ENCODE measurements around the gene AP2M1. TPM values are rescaled to one million over a fixed set of nuclear protein-coding genes. Genes with fewer than 3 reads are reported as not detected.

Gene AP2M1
- total RNA-seq, 1 experiment from 2014 or later, result 353 TPM

DNA sequence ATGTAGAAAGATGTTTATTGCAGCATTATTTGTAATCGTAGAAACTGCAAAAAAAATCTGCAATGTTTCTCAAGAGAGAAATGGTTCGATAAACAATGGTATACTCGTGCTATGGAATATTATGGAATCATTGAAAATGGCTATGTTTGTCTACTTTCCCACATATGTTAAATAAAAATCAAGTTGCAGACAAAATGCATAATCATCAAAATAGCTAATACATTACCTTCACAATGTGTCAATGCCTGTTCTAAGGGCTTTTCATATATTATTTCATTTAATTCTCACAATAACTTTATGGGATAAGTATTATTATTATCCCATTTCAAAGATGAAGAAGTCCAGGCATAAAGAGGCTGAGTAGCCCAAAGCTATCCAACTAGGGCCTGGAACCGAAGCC is 41.7 kb upstream of the AP2M1 start (continued):
- TF ChIP-seq, protein P1, sequence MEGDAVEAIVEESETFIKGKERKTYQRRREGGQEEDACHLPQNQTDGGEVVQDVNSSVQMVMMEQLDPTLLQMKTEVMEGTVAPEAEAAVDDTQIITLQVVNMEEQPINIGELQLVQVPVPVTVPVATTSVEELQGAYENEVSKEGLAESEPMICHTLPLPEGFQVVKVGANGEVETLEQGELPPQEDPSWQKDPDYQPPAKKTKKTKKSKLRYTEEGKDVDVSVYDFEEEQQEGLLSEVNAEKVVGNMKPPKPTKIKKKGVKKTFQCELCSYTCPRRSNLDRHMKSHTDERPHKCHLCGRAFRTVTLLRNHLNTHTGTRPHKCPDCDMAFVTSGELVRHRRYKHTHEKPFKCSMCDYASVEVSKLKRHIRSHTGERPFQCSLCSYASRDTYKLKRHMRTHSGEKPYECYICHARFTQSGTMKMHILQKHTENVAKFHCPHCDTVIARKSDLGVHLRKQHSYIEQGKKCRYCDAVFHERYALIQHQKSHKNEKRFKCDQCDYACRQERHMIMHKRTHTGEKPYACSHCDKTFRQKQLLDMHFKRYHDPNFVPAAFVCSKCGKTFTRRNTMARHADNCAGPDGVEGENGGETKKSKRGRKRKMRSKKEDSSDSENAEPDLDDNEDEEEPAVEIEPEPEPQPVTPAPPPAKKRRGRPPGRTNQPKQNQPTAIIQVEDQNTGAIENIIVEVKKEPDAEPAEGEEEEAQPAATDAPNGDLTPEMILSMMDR (IDR thresholded peaks at IDR 0.05 in 2 of 3, conservative IDR thresholded peaks at IDR 0.05 in 1 of 3; ENCODE audit: borderline replicate concordance in 1 of 3, insufficient read depth in 1 of 3, low read depth in 2 of 3, low read length in 2 of 3), result no peak

DNA sequence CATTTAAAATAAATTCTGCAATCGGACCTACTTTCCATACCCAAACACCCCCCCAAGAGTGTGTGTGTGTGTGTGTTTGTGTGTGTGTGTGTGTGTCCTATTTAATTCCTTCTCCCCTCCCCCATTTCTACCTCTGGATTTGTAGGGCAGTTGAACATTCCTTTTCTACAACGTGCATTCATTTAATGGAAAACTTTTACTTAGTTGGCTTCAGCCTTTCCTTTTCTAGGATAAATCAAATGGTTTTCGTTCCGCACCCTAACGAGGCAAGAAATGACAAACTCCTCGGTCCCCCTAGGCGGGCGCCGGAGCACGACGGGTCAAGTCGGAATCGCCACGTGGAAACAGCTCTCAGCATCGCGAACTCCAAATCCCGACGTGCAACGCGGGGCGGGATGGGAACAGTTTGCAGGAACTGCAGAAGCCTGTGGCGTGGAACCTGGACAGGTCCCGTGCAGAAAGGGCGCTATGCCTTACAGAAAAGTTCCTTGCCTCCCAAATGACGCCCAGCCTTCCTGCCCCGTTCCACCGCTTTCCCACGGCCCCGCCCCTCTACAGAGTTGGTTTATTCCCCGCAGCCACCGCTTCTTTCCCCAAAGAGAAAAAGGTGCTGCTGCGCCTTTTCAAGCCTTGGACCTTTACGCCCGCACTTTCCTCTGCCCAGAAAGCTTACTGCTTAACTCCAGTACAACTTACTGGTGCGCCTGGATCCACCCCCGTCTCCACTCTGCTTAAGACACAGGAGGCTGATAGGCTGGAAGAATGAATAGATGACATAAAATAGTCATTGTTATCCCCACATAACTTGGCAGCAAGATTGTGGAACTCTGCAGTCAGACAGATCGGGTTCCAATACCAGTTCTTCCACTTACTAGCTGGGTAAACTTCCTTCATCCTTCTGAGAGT is 40.6 kb upstream of the AP2M1 start:
- ATAC-seq, result peak; percentile 78
- intact Hi-C loops (cut with micrococcal nuclease), result loop anchor here (2.0 to 5.0 kb wide), 2 partner anchors 41 to 237 kb away; partner anchors contain the start of gene AP2M1
- peak; percentile 42; the same call in 1 of the 2 replicates for TF ChIP-seq SP1 (IDR thresholded peaks at IDR 0.05; ENCODE audit: low read depth)
- peak; percentile 48; the same call in 1 of the 2 replicates for TF ChIP-seq ELF1 (IDR thresholded peaks at IDR 0.05; ENCODE audit: borderline replicate concordance, low read depth)
- TF ChIP-seq SIN3A (IDR thresholded peaks at IDR 0.05; ENCODE audit: low read depth), result peak; percentile 69; the same call in 1 of the 2 replicates
- TF ChIP-seq EZH2 (IDR thresholded peaks at IDR 0.05), result no peak
- no peak for TF ChIP-seq ZBTB33 (IDR thresholded peaks at IDR 0.05; ENCODE audit: extremely low read depth, insufficient replicate concordance, low read length)
- no peak for TF ChIP-seq JUND (IDR thresholded peaks at IDR 0.05)
- no peak for TF ChIP-seq ZFX (IDR thresholded peaks at IDR 0.05)
- peak; percentile 70 for TF ChIP-seq YY1 (IDR thresholded peaks at IDR 0.05; ENCODE audit: extremely low read depth, insufficient replicate concordance, low read depth, low read length)
- TF ChIP-seq CBX3 (IDR thresholded peaks at IDR 0.05; ENCODE audit: low read depth), result peak; percentile 87; the same call in 1 of the 2 replicates
- TF ChIP-seq FOSL1 (IDR thresholded peaks at IDR 0.05; ENCODE audit: low read depth), result no peak
- TF ChIP-seq, protein P2, sequence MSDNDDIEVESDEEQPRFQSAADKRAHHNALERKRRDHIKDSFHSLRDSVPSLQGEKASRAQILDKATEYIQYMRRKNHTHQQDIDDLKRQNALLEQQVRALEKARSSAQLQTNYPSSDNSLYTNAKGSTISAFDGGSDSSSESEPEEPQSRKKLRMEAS (IDR thresholded peaks at IDR 0.05), result peak; percentile 99
- TF ChIP-seq POLR2A (IDR thresholded peaks at IDR 0.05; ENCODE audit: borderline replicate concordance, extremely low read depth, insufficient read depth, insufficient read length), result peak; percentile 64
- TF ChIP-seq EGR1 (IDR thresholded peaks at IDR 0.05; ENCODE audit: low read depth), result no peak
- TF ChIP-seq REST (IDR thresholded peaks at IDR 0.05; ENCODE audit: low read depth), result no peak

More for the DNA sequence above, 40.6 kb upstream of the AP2M1 start:
- H3K27ac ChIP-seq (ENCODE audit: low read depth, low read length), result peak overlapping the region; percentile 71
- ChIA-PET CTCF (interaction anchor here (0.7 to 1.8 kb wide), 3 partner anchors 10 to 239 kb away, joined by 3 to 6 read pairs (median 3); no protein-coding TSS in a partner anchor), RAD21 (ENCODE audit: low non-redundant PET in 1 of 2, low total read pairs in 2 of 2, uncharacterized antibody in 2 of 2, unreplicated experiment in 2 of 2) (no interaction called here), POLR2A (interaction anchor here (1.2 to 1.4 kb wide), 4 partner anchors 11 to 48 kb away, joined by 3 to 7 read pairs (median 4); partner anchors contain the start of gene AP2M1)
- H3K4me2 ChIP-seq (ENCODE audit: low read length), result peak overlapping the region; percentile 91
- no peaks in the 10 kb centered on the region for H3K9me3 ChIP-seq (ENCODE audit: control insufficient read depth in 1 of 2, insufficient read depth in 1 of 2, low read depth in 1 of 2, low read length in 2 of 2)
- no peaks in the 10 kb centered on the region; a peak in 2 of 4 replicates for H3K36me3 ChIP-seq (ENCODE audit: control insufficient read depth in 1 of 2, insufficient read depth in 2 of 2, low read length in 2 of 2)
- no peaks in the 10 kb centered on the region for H4K20me1 ChIP-seq (ENCODE audit: insufficient read depth)
- no TSS peak for BruUV-seq (replicated peaks)
- peaks cover 9 to 34% of the 10 kb centered on the region in 2 experiments; a peak in 3 of 4 replicates for H3K4me1 ChIP-seq (ENCODE audit: control insufficient read depth in 1 of 2, insufficient read depth in 2 of 2, low read length in 2 of 2)
- peak overlapping the region; percentile 89 to 91 for H3K4me3 ChIP-seq (replicated peaks in 1 of 2; ENCODE audit: low read depth in 1 of 2, low read length in 2 of 2)
- H2AFZ ChIP-seq (ENCODE audit: low read depth, low read length, poor library complexity, severe bottlenecking), result peak overlapping the region; percentile 64
- no peaks in the 10 kb centered on the region for H3K27me3 ChIP-seq (ENCODE audit: insufficient read depth, low read length)
- H3K9me2 ChIP-seq (ENCODE audit: insufficient read depth), result no peaks in the 10 kb centered on the region
- peak overlapping the region; percentile 89 for H3K9ac ChIP-seq (ENCODE audit: low read length)
- peaks cover 45% of the 10 kb centered on the region for H3K79me2 ChIP-seq (ENCODE audit: insufficient read depth, low read length)
- peak; percentile 85 for DNase-seq (ENCODE audit: low read depth, low spot score)

All from HCT116 (cell line).